ENCODE results near the gene COQ8A. TPM values are rescaled to one million over a fixed set of nuclear protein-coding genes. Genes with fewer than 3 reads are reported as not detected.

Gene COQ8A
- total and polyA plus RNA-seq, 10 of the 15 experiments (the other 5 are each of a cell fraction or from before 2014, with no cell fraction given) = 0.72 to 24.8 (median 12.1) TPM

DNA sequence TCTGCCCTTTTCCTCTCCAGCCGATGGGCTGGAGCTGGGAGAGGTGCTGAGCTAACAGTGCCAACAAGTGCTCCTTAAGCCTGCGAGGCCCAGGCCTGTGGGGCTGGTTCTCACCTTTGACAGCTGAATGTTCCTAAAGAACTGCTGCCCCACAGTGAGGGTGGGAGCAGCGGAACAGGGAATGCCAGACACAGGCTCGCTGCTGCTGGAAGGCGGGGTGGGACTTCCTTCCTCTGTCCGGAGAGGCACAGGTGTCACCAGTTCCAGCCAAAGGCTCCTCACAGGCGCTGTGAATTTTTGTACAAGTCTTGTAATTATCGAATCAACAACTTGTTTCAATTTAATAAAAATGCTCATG lies 47.1 kb downstream of the COQ8A start:
- Histone ChIP-seq H3K4me1 (ENCODE audit: control insufficient read depth, insufficient read depth, low read length) (peaks cover 9% of the 10 kb centered on the region; the same call in 1 of the 2 replicates), H3K4me3 (no peak overlapping the region), H3K27ac (ENCODE audit: control insufficient read depth, insufficient read depth) (no peak overlapping the region), H3K36me3 (ENCODE audit: control insufficient read depth in 2 of 2, insufficient read depth in 2 of 2, low read length in 1 of 2) (peaks cover 2 to 3% of the 10 kb centered on the region in 2 experiments; a peak in 3 of 4 replicates), H2AFZ (ENCODE audit: control insufficient read depth, low read depth, low read length) (no peak overlapping the region), H3K27me3 (replicated peaks in 1 of 2; ENCODE audit: control insufficient read depth in 2 of 2, insufficient read depth in 2 of 2, low read length in 1 of 2) (no peaks in the 10 kb centered on the region), H4K20me1 (ENCODE audit: control insufficient read depth, insufficient read depth) (no peaks in the 10 kb centered on the region), H3K4me2 (ENCODE audit: control insufficient read depth, insufficient read depth) (no peak overlapping the region), H3K9ac (ENCODE audit: control insufficient read depth, insufficient read depth, low read length) (no peak overlapping the region), H3K9me3 (replicated peaks; ENCODE audit: control insufficient read depth, insufficient read depth, low read length) (no peaks in the 10 kb centered on the region), H3K79me2 (ENCODE audit: control insufficient read depth, insufficient read depth, low read length) (no peaks in the 10 kb centered on the region)
- ATAC-seq (no peak), FAIRE-seq (no peak), DNase-seq (ENCODE audit: low read depth, low spot score) (no peak)
- ChIA-PET CTCF (no interaction called here), RAD21 (ENCODE audit: unreplicated experiment) (no interaction called here), SMC1A (ENCODE audit: uncharacterized antibody, unreplicated experiment) (no interaction called here), POLR2A (no interaction called here)
- no peak for TF ChIP-seq MXI1 (IDR thresholded peaks at IDR 0.05; ENCODE audit: low read depth, low read length)
- BruUV-seq (replicated peaks) = no TSS peak
- 89% methylated on average over 8 of the region's 8 CpGs for WGBS (ENCODE audit: insufficient coverage, insufficient replicate concordance, low lambda C conversion rate, missing lambda C conversion rate)
- in situ Hi-C loops (cut with MboI) = no loop called here
- intact Hi-C loops (cut with micrococcal nuclease; ENCODE audit: unreplicated experiment) = no loop called here

DNA sequence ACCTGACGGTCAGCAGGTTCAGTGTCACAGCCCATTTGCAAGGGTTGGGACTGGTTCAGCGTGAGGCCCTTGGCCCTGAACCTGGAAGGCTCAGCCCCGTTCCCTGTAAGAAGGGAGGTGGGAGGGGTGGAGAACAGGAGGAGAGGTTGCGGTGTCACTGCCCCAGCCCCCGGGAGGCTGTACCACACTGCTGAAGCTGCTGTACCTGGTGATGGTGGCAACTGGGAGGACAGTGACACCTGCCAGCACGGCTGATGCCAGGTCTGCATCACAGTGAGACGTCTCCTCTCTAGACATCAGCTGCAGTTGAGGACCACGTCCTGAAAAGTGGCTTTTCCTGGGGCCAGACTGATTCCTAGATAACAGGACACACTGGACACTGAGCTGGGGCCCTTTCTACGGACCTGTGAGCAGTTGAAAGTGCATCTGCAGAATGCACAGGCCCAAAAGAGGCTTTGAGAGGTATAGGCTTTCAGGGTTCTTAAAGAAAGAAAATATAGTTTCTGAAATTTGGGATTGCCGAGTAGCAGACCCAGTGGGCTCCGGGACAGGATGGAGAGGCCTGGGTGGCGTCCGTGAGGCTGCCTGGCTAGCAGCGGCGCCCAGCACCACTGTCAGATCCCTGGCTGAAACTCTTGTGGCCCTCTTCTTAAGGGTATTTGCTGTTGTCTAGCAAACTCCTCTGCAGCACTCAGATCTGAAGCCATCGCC lies 47.7 kb downstream of the COQ8A start:
- ChIA-PET CTCF (no interaction called here), RAD21 (ENCODE audit: unreplicated experiment) (no interaction called here), SMC1A (ENCODE audit: uncharacterized antibody, unreplicated experiment) (no interaction called here), POLR2A (no interaction called here)
- peaks cover 9% of the 10 kb centered on the region; the same call in 1 of the 2 replicates for H3K4me1 ChIP-seq (ENCODE audit: control insufficient read depth, insufficient read depth, low read length)
- WGBS (ENCODE audit: insufficient coverage, insufficient replicate concordance, low lambda C conversion rate, missing lambda C conversion rate) = 82% methylated on average over 16 of the region's 16 CpGs
- H3K27me3 ChIP-seq (replicated peaks in 1 of 2; ENCODE audit: control insufficient read depth in 2 of 2, insufficient read depth in 2 of 2, low read length in 1 of 2) = no peaks in the 10 kb centered on the region
- no peak overlapping the region for H3K27ac ChIP-seq (ENCODE audit: control insufficient read depth, insufficient read depth)
- no peak overlapping the region for H2AFZ ChIP-seq (ENCODE audit: control insufficient read depth, low read depth, low read length)
- H3K4me3 ChIP-seq = no peak overlapping the region
- intact Hi-C loops (cut with micrococcal nuclease; ENCODE audit: unreplicated experiment) (no loop called here), in situ Hi-C loops (cut with MboI) (no loop called here)
- H3K79me2 ChIP-seq (ENCODE audit: control insufficient read depth, insufficient read depth, low read length) = no peaks in the 10 kb centered on the region
- no peaks in the 10 kb centered on the region for H4K20me1 ChIP-seq (ENCODE audit: control insufficient read depth, insufficient read depth)
- H3K4me2 ChIP-seq (ENCODE audit: control insufficient read depth, insufficient read depth) = no peak overlapping the region
- ATAC-seq (no peak), FAIRE-seq (no peak), DNase-seq (ENCODE audit: low read depth, low spot score) (no peak)
- BruUV-seq (replicated peaks) = no TSS peak
- no peak overlapping the region for H3K9ac ChIP-seq (ENCODE audit: control insufficient read depth, insufficient read depth, low read length)
- H3K36me3 ChIP-seq (ENCODE audit: control insufficient read depth in 2 of 2, insufficient read depth in 2 of 2, low read length in 1 of 2) = peaks cover 2 to 3% of the 10 kb centered on the region in 2 experiments; a peak in 3 of 4 replicates
- no peaks in the 10 kb centered on the region for H3K9me3 ChIP-seq (replicated peaks; ENCODE audit: control insufficient read depth, insufficient read depth, low read length)
- no peak for TF ChIP-seq YBX1 (IDR thresholded peaks at IDR 0.05)
- no peak for TF ChIP-seq RFX5 (IDR thresholded peaks at IDR 0.05; ENCODE audit: low read depth, low read length)
- TF ChIP-seq JUNB (IDR thresholded peaks at IDR 0.05) = no peak
- no peak for TF ChIP-seq SREBF2 (IDR thresholded peaks at IDR 0.05; ENCODE audit: low read length)
- TF ChIP-seq, protein P1, sequence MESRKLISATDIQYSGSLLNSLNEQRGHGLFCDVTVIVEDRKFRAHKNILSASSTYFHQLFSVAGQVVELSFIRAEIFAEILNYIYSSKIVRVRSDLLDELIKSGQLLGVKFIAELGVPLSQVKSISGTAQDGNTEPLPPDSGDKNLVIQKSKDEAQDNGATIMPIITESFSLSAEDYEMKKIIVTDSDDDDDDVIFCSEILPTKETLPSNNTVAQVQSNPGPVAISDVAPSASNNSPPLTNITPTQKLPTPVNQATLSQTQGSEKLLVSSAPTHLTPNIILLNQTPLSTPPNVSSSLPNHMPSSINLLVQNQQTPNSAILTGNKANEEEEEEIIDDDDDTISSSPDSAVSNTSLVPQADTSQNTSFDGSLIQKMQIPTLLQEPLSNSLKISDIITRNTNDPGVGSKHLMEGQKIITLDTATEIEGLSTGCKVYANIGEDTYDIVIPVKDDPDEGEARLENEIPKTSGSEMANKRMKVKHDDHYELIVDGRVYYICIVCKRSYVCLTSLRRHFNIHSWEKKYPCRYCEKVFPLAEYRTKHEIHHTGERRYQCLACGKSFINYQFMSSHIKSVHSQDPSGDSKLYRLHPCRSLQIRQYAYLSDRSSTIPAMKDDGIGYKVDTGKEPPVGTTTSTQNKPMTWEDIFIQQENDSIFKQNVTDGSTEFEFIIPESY (IDR thresholded peaks at IDR 0.05) = no peak
- no peak for TF ChIP-seq EP300 (IDR thresholded peaks at IDR 0.05; ENCODE audit: borderline replicate concordance in 1 of 2, control insufficient read depth in 1 of 2, low read depth in 2 of 2, low read length in 2 of 2)
- no peak for TF ChIP-seq CEBPB (IDR thresholded peaks at IDR 0.05; ENCODE audit: borderline replicate concordance in 1 of 2, low read depth in 2 of 2, low read length in 2 of 2)
- TF ChIP-seq, protein P2, sequence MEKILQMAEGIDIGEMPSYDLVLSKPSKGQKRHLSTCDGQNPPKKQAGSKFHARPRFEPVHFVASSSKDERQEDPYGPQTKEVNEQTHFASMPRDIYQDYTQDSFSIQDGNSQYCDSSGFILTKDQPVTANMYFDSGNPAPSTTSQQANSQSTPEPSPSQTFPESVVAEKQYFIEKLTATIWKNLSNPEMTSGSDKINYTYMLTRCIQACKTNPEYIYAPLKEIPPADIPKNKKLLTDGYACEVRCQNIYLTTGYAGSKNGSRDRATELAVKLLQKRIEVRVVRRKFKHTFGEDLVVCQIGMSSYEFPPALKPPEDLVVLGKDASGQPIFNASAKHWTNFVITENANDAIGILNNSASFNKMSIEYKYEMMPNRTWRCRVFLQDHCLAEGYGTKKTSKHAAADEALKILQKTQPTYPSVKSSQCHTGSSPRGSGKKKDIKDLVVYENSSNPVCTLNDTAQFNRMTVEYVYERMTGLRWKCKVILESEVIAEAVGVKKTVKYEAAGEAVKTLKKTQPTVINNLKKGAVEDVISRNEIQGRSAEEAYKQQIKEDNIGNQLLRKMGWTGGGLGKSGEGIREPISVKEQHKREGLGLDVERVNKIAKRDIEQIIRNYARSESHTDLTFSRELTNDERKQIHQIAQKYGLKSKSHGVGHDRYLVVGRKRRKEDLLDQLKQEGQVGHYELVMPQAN (conservative IDR thresholded peaks at IDR 0.05) = no peak
- TF ChIP-seq, protein P3, sequence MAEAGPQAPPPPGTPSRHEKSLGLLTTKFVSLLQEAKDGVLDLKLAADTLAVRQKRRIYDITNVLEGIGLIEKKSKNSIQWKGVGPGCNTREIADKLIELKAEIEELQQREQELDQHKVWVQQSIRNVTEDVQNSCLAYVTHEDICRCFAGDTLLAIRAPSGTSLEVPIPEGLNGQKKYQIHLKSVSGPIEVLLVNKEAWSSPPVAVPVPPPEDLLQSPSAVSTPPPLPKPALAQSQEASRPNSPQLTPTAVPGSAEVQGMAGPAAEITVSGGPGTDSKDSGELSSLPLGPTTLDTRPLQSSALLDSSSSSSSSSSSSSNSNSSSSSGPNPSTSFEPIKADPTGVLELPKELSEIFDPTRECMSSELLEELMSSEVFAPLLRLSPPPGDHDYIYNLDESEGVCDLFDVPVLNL (IDR thresholded peaks at IDR 0.05; ENCODE audit: low read depth, low read length) = no peak

Measured in GM12878 (cell line).